SW480 (cell line): ENCODE results near the gene FNDC11.
"Not testable (repeated sequence)": the region's sequence is repeated elsewhere in the genome, so short reads cannot be mapped to it uniquely, and the experiment has no call there.

Experiments used
- DNase-seq: peaks from one replicate; pipeline ENCODE4 v3.0.0-alpha.2; 2016; ENCODE audit warnings: low spot score

Gene FNDC11

GRCh38 chr20:63554361-63555278, 661 bp downstream of the FNDC11 start:
- no peak for DNase-seq

DNA sequence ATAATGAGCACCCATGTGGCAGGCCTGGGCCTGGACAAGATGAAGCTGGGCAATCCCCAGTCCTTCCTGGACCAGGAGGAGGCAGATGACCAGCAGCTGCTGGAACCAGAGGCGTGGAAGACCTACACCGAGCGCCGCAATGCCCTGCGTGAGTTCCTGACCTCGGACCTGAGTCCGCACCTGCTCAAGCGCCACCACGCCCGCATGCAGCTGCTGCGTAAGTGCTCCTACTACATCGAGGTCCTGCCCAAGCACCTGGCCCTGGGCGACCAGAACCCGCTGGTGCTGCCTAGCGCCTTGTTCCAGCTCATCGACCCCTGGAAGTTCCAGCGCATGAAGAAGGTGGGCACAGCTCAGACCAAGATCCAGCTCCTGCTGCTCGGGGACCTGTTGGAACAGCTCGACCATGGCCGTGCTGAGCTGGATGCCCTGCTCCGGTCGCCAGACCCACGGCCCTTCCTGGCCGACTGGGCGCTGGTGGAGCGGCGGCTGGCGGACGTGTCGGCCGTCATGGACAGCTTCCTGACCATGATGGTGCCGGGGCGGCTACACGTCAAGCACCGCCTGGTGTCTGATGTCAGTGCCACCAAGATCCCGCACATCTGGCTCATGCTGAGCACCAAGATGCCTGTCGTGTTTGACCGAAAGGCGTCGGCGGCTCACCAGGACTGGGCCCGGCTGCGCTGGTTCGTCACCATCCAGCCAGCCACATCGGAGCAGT, 1.9 kb downstream of the FNDC11 start:
- DNase-seq, result no peak

GRCh38 chr20:63556873-63557478, 3.0 kb downstream of the FNDC11 start:
- no peak for DNase-seq

DNA sequence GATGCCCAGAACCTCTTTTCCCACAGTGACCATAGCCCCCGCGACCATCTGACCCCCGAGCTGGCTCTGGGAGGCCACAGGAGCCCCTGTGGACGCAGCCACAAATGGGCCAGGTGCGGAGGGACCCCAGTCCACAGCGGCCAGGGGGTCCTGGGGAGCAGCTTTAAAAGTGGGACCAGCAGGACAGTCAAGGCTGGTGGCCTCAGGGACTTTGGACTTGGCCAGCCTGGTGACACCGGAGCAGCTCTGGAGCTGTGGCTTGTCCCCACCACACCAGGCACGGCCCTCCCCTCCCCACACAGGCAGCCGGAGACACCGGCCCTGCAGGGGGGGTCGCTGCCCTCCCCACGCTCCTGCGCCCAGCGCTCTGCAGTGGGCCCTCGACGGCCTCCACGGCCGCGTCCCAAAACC, 3.5 kb downstream of the FNDC11 start:
- DNase-seq, result no peak

DNA sequence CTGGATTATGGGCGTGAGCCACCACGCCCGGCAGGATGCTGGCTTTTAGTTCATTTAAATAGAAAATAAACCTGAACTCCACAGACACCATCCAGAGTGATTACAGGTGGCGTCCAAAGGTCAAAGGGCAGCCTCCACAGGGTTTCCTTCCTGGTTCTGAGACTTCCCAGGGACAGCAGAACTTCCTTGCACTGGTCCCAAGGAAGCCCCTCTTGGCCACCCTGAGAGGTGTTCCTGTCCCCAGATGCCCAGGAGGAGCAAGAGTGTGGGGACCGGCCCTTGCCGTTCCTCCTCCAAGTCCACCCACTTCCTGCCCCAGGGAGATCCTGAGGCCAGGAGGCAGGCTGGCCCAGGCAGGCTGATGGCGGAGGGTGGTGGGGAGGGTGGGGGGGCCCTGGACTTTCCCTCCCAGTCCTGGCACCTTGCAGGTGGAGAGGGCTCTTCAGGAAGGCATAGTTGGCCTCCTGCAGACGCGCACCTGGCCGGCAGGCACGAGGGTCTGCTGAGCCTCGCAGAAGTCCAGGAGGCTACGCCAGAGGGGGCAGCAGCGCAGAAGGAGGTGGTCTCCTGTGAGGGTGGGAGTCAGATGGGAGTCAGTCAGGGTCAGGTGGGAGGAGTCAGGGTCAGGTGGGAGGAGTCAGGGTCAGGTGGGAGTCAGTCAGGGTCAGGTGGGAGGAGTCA, 5.0 kb downstream of the FNDC11 start:
- DNase-seq, result no peak

DNA sequence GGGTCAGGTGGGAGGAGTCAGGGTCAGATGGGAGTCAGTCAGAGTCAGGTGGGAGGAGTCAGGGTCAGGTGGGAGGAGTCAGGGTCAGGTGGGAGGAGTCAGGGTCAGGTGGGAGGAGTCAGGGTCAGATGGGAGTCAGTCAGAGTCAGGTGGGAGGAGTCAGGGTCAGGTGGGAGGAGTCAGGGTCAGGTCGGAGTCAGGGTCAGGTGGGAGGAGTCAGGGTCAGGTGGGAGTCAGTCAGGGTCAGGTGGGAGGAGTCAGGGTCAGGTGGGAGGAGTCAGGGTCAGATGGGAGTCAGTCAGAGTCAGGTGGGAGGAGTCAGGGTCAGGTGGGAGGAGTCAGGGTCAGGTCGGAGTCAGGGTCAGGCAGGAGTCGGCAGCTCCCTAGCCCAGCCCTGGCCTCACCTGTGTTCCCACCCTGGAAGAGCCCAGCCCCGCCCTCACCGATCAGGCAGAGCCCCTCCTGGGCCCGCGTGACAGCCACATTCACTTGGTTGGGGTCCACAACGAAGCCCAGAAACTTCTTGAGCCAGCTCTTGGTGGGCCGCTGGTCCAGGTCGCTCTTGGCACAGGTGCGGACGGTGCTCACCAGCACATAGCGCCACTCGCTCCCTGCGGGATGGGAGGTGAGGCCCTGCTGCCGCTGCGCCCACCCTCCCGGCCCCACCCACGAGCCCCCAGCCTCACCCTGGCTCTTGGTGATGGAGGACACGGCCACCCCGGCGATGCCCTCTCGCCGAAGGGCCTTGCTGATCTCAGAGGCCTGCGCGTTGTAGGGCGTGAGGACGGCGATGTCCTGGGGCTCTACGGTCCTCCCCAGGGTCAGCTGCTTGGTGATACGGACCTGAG, 5.8 kb downstream of the FNDC11 start:
- not testable (repeated sequence) for DNase-seq

- DNase-seq, result no peak
Observed at GRCh38 chr20:63560333-63560805, 6.4 kb downstream of the FNDC11 start.

DNA sequence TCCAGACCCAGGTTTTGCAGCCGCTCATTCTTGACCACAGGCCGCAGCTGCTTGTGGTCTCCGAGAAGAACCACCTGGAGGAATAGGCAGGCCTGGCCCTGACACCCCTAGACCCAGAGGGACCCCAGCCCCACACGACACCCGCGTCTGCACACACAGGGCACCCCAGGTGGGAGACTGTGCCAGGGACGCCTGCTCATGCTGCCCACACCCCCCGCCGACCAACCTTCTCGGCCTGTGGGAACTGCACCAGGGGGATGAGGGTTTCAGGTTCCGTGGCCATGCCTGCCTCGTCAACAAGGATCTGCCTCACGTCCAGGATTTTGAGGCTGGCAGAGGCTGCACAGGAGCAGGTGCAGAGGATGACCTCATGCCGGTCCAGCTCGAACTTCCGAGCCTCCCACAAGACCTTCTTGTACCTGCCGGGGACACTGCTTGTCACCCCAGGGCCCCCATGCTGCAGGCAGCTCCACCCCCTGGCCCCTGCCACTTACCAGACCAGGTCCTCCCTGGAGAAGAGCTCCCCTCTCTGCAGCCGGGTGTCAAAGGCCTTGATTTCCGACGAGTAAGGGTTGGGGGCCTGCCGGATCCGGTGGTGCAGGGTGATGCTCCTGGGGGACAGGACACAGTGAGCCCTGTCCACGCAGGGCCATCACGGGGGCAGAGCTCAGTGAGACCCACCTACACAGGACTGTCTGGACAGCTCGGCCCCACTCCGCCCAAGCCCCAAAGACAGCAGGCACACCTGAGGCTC, 7.1 kb downstream of the FNDC11 start:
- DNase-seq, result no peak

GRCh38 chr20:63561624-63562396, 7.9 kb downstream of the FNDC11 start:
- DNase-seq, result no peak

DNA sequence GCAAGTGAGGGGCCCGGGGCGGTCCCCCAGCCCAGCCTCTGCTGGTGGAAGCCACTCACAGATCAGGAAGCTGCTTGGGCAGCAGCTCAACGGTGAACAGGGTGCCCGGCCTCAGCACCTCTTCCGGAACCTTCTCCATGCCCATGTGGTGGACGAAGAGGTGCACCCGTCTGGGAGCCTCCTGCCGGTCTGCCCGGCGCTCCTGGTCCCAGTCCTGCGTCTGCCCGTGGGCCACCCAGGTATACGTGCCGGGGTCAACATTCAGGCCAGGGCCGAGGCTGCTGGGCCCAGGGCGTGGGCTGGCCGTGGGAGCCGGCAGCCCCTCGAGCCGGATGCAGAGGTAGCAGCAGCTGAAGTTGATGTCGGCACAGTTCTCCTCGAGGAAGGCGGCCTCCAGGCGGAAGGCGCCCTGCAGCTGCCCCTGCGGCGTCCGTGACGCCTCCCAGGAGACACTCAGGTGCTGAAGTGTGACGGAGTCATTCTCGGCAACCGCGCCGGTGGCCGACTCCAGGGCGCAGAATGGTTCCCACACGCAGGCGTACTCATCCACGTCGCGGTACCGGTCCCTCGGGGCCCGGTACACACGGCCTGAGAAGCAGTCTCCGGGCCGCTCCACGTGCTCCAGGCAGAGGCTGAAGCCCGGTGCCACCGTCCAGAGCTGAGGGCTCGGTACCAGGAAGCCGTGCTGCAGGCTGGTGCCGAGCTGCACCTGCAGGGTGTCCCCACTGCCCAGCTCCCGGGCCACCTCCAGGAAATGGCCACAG, 8.7 kb downstream of the FNDC11 start:
- no peak for DNase-seq

GRCh38 chr20:63563225-63563935, 9.4 kb downstream of the FNDC11 start:
- DNase-seq, result no peak

GRCh38 chr20:63564036-63564810, 10.3 kb downstream of the FNDC11 start:
- no peak for DNase-seq

- no peak for DNase-seq
Observed at GRCh38 chr20:63565021-63565698, 11.2 kb downstream of the FNDC11 start.

- no peak for DNase-seq
Observed at GRCh38 chr20:63565699-63566335, 11.9 kb downstream of the FNDC11 start.

DNA sequence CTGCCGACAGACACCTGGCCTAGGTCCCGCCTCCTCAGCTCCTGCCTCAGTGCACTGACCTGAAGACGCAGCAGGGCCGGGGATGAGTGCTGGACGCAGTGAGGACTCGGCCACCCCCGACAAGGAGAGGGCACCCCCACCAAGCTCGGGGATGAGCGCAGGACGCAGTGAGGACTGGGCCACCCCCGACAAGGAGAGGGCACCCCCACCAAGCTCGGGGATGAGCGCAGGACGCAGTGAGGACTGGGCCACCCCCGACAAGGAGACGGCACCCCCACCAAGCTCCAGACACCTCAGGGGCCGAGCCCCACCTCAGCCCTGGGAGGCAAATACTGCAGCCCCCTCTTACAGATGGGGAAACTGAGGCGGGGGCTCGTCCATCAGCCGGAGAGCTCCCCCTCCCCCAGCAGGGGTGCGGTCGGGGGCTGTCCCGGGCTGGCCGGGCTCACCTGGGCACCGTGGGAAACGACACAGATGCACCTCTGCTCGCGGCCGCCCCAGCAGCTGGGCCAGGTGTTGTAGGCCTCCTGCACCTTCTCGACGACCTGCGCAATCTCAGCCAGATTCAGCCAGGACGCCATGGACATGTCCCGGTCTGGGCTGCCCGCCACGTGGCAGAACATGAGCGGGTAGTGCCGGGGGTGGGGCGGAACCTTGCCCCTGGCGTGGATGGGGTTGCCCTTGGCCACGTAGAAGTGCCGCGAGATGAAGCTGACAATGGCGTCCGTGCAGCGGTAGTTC, 12.6 kb downstream of the FNDC11 start:
- DNase-seq, result no peak

- DNase-seq, result no peak
Observed at GRCh38 chr20:63567136-63567385, 13.1 kb downstream of the FNDC11 start.
